Mucosa of rectum (tissue), 2 donors: ENCODE data around the gene GNAT3.

ENCODE experiments used
- H3K27ac ChIP-seq, 2 donors: one replicate each; pipeline ENCODE4 v1.7.0; 2013; ENCODE audit warnings: inconsistent platforms in 2 of 2, low read depth in 2 of 2, low read length in 2 of 2
- H3K27me3 ChIP-seq, 2 donors: one replicate each; pipeline ENCODE4 v1.7.0; 2013; ENCODE audit warnings: low read length in 2 of 2; ENCODE audit not compliant: control insufficient read depth in 2 of 2, insufficient read depth in 2 of 2
- H3K36me3 ChIP-seq, 2 donors: one replicate each; pipeline ENCODE4 v1.7.0; 2013; ENCODE audit warnings: low read length in 2 of 2; ENCODE audit not compliant: control insufficient read depth in 2 of 2, insufficient read depth in 2 of 2
- H3K4me1 ChIP-seq, 2 donors: one replicate each; pipeline ENCODE4 v1.7.0; 2013; ENCODE audit warnings: low read length in 2 of 2, mild to moderate bottlenecking in 1 of 2; ENCODE audit not compliant: control insufficient read depth in 2 of 2, insufficient read depth in 2 of 2
- H3K4me3 ChIP-seq, 2 donors: one replicate each; pipeline ENCODE4 v1.7.0; 2013; ENCODE audit warnings: low read length in 2 of 2
- H3K9ac ChIP-seq, 2 donors: one replicate each; pipeline ENCODE4 v1.7.0; 2013; ENCODE audit warnings: low read length in 2 of 2, low read depth in 1 of 2, mild to moderate bottlenecking in 1 of 2
- H3K9me3 ChIP-seq, 2 donors: one replicate each; pipeline ENCODE4 v1.7.0; 2013; ENCODE audit warnings: low read length in 2 of 2; ENCODE audit not compliant: control insufficient read depth in 2 of 2
- donor health status: healthy.
- donor health status: Normal muscosa, but diverticular disease.

Gene GNAT3

DNA sequence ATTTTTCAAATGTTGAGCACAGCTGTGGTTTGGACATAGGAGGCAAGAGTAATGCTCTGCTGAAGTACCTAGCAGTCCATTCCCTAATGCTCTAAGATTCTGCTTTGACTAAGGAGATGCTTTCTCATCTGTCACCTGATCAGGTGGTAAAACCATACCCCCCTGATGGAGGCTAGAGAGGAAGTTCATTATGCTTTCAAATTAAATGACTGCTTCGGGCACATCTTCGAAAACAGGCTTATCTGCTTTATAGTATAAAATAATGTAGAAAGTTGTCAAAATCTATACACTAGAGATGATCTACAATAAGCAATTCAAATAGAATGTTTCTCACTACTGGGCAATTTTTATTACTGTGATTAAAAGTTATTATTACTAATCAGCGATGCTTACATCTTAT, at the start of gene GNAT3:
Gene GNAT3 (minus strand): TSS at position 101 of the 400 bp plus-strand sequence. CDS start 138 bp downstream, outside the sequence.
- Histone ChIP-seq H3K4me3 (no peak within 1 kb of the TSS), H3K9ac (no peak within 1 kb of the TSS), H3K27ac (no peak within 1 kb of the TSS), H3K27me3 (no peaks in the 10 kb centered on the region), H3K9me3 (no peaks in the 10 kb centered on the region), H3K4me1 (no peaks in the 10 kb centered on the region), H3K36me3 (no peaks in the 10 kb centered on the region)

- Histone ChIP-seq H3K27me3 (no peaks in the 10 kb centered on the region), H3K4me1 (no peaks in the 10 kb centered on the region), H3K9me3 (no peaks in the 10 kb centered on the region), H3K9ac (no peak overlapping the region), H3K4me3 (no peak overlapping the region), H3K27ac (no peak overlapping the region), H3K36me3 (no peaks in the 10 kb centered on the region)
Measured at GRCh38 chr7:80558116-80558515, 46.3 kb upstream of the GNAT3 start.

DNA sequence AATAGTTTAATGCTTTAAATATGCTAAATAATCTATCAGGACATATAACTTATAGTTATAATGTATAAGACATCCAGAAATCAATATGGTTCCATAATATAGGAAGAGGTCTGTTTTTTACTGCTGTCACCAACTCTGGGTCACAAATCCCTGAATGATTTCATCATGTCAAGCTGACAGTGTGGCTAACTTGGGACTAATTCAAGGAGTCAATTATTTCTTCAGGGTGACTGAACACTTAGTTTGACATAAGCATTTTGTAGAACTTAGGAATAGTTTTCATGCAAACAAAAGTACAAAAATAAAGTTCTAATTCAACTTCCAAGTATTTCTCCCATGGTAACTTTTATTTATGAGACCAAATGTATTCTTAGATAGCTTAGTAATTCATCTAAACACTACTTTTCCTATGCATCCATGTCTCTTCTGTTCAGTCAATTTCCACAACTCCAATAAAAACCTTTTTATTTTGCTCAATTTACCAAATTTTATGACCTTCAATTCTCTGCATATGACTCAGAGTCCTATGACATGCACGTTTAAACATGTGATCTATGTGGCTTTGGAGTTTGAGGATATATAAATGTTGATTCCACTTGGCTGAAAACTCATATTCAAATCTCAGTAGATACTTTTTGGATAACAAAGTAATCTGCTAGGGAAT, 40.3 kb upstream of the GNAT3 start:
- no peak overlapping the region for H3K27ac ChIP-seq

GRCh38 chr7:80550005-80550404, 38.1 kb upstream of the GNAT3 start:
- H3K27me3 ChIP-seq: no peaks in the 10 kb centered on the region
- no peak overlapping the region for H3K27ac ChIP-seq
- H3K36me3 ChIP-seq: no peaks in the 10 kb centered on the region
- no peaks in the 10 kb centered on the region for H3K9me3 ChIP-seq
- H3K4me3 ChIP-seq: no peak overlapping the region
- no peaks in the 10 kb centered on the region for H3K4me1 ChIP-seq
- H3K9ac ChIP-seq: no peak overlapping the region

More for the DNA sequence above, 40.3 kb upstream of the GNAT3 start:
- H3K4me3 ChIP-seq: no peak overlapping the region
- H3K9ac ChIP-seq: no peak overlapping the region
- no peaks in the 10 kb centered on the region for H3K4me1 ChIP-seq
- H3K36me3 ChIP-seq: no peaks in the 10 kb centered on the region
- no peaks in the 10 kb centered on the region for H3K9me3 ChIP-seq
- H3K27me3 ChIP-seq: no peaks in the 10 kb centered on the region

GRCh38 chr7:80548840-80549530, 37.1 kb upstream of the GNAT3 start:
- no peaks in the 10 kb centered on the region for H3K36me3 ChIP-seq
- H3K4me3 ChIP-seq: no peak overlapping the region
- H3K9me3 ChIP-seq: no peaks in the 10 kb centered on the region
- H3K27ac ChIP-seq: no peak overlapping the region
- H3K9ac ChIP-seq: no peak overlapping the region
- H3K27me3 ChIP-seq: no peaks in the 10 kb centered on the region
- H3K4me1 ChIP-seq: no peaks in the 10 kb centered on the region

DNA sequence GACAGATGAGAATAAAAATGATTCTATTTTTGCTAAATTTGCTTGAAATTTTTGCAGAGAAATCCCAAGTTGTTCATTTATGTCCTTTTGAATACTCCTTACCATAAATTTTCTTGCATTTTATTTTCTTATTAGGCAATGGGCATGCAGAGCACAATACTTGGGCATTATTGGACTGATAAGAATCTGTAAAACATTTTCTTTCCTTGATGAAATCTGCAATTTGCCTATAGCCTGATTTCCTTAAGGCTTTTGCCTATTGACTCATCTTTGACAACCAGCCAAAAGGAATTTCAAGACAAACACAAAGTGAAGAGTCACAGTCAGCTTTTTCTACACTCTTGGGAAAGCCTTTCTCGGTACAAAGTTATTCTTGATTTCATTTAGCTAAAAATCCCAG, 30.5 kb upstream of the GNAT3 start:
- Histone ChIP-seq H3K27me3 (no peaks in the 10 kb centered on the region), H3K36me3 (no peaks in the 10 kb centered on the region), H3K4me3 (no peak overlapping the region), H3K4me1 (no peaks in the 10 kb centered on the region), H3K27ac (no peak overlapping the region), H3K9ac (no peak overlapping the region), H3K9me3 (no peaks in the 10 kb centered on the region)

DNA sequence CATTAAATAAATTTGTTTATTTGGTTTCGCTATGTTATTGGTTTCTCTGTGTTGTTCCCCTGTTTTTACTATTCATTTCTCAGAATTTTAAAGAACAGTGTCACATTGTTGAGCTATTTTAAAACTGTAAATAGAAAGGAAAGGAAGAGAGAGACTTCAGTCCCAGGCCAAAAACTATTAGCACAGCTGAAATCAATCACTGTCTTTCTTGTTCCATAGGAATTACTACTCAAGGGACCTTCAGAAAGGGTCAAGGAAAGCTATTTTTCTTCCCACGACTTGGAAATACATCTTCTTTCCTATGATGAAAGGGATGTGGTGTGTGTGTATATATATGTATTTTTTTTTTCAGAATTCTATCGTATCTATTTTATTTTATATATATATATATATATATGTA, 29.0 kb upstream of the GNAT3 start:
- Histone ChIP-seq H3K9ac (no peak overlapping the region), H3K36me3 (no peaks in the 10 kb centered on the region), H3K27ac (no peak overlapping the region), H3K4me3 (no peak overlapping the region), H3K27me3 (no peaks in the 10 kb centered on the region), H3K9me3 (no peaks in the 10 kb centered on the region), H3K4me1 (no peaks in the 10 kb centered on the region)

- no peak overlapping the region for H3K9ac ChIP-seq
- no peak overlapping the region for H3K27ac ChIP-seq
- H3K4me1 ChIP-seq: no peaks in the 10 kb centered on the region
- no peaks in the 10 kb centered on the region for H3K9me3 ChIP-seq
- H3K27me3 ChIP-seq: no peaks in the 10 kb centered on the region
- no peak overlapping the region for H3K4me3 ChIP-seq
- no peaks in the 10 kb centered on the region for H3K36me3 ChIP-seq
Measured at GRCh38 chr7:80537091-80537490, 25.2 kb upstream of the GNAT3 start.

- Histone ChIP-seq H3K9me3 (no peaks in the 10 kb centered on the region), H3K27me3 (no peaks in the 10 kb centered on the region), H3K27ac (no peak overlapping the region), H3K9ac (no peak overlapping the region), H3K36me3 (no peaks in the 10 kb centered on the region), H3K4me3 (no peak overlapping the region), H3K4me1 (no peaks in the 10 kb centered on the region)
Measured at GRCh38 chr7:80536426-80536825, 24.6 kb upstream of the GNAT3 start.

- Histone ChIP-seq H3K27ac (no peak overlapping the region), H3K36me3 (no peaks in the 10 kb centered on the region), H3K9ac (no peak overlapping the region), H3K27me3 (no peaks in the 10 kb centered on the region), H3K4me3 (no peak overlapping the region), H3K4me1 (no peaks in the 10 kb centered on the region), H3K9me3 (no peaks in the 10 kb centered on the region)
Measured at GRCh38 chr7:80533287-80533686, 21.4 kb upstream of the GNAT3 start.
